SH-SY5Y (cell line): ENCODE data around the gene NSL1.

ENCODE experiments used
- GATA2 ChIP-seq: IDR thresholded peaks from 2 replicates; pipeline ENCODE4 v1.6.1; 2011; ENCODE audit warnings: mild to moderate bottlenecking, low read depth, low read length
- GATA3 ChIP-seq: IDR thresholded peaks from 2 replicates; pipeline ENCODE4 v1.6.1; 2011; ENCODE audit warnings: low read depth, mild to moderate bottlenecking, low read length, moderate library complexity

DNA sequence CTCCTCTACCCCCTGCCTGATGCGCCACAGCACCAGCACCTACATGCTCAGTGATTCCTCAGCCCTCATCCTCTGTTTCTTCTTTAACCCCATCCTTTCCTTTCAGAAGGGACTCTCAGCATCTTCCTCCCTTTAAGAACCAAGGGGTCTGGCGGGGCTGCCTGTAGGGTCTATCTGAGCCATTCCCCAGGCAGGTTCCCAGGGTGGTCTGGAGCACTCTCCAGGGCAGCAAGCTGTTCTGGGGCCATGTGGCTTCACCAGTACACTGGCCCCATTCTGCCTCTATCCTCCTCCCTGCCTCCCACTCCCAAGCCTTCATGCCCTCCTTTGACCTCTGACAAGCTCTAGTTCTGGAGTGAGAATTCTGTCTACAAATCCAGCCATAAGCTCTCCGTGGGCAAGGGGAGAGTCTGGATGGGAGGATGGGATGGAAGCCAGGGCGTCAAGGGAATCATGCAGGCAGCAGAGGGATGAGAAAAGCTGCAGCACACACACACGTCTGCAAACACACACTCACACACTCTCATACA lies 102.3 kb downstream of the NSL1 start:
- no peak for TF ChIP-seq GATA2
- TF ChIP-seq GATA3: no peak
